Immature natural killer cell (primary cell): Measurements from ENCODE around the gene CYP19A1. TPM values are rescaled to one million over a fixed set of nuclear protein-coding genes. Genes with fewer than 3 reads are reported as not detected.
"Not testable (repeated sequence)": the region's sequence is repeated elsewhere in the genome, so short reads cannot be mapped to it uniquely, and the experiment has no call there.

Experiments used
- DNase-seq, 3 donors: peaks; one replicate each; pipeline ENCODE4 v3.0.0; 2022; ENCODE audit warnings: mixed read lengths in 1 of 3
- H3K27ac Mint-ChIP-seq, 6 donors: one replicate each; pipeline ENCODE4 v1.8.0; 2020; ENCODE audit warnings: mixed read lengths in 6 of 6, mild to moderate bottlenecking in 5 of 6, inconsistent platforms in 4 of 6, moderate library complexity in 3 of 6
- H3K27me3 Mint-ChIP-seq, 3 donors: one replicate each; pipeline ENCODE4 v1.8.0; 2020 to 2021; ENCODE audit warnings: low read depth in 3 of 3, mild to moderate bottlenecking in 3 of 3, mixed read lengths in 3 of 3, moderate library complexity in 3 of 3, inconsistent platforms in 1 of 3
- H3K36me3 Mint-ChIP-seq, 3 donors: one replicate each; pipeline ENCODE4 v1.8.0; 2020; ENCODE audit warnings: mixed read lengths in 3 of 3, inconsistent platforms in 2 of 3, mild to moderate bottlenecking in 2 of 3
- H3K4me1 Mint-ChIP-seq, 2 donors: one replicate each; pipeline ENCODE4 v1.8.0; 2020; ENCODE audit warnings: inconsistent platforms in 2 of 2, mild to moderate bottlenecking in 2 of 2, mixed read lengths in 2 of 2, moderate library complexity in 1 of 2
- H3K4me3 Mint-ChIP-seq, 5 donors: one replicate each; pipeline ENCODE4 v1.8.0; 2020; ENCODE audit warnings: mild to moderate bottlenecking in 5 of 5, mixed read lengths in 5 of 5, inconsistent platforms in 3 of 5, moderate library complexity in 3 of 5
- H3K9me3 Mint-ChIP-seq, 6 donors: one replicate each; pipeline ENCODE4 v1.8.0; 2020; ENCODE audit warnings: mild to moderate bottlenecking in 6 of 6, mixed read lengths in 6 of 6, inconsistent platforms in 4 of 6, moderate library complexity in 3 of 6
- polyA plus RNA-seq, 3 donors: library from polyadenylated mRNA; unstranded; fragments of 300-500 nt; fragmentation: Illumina TruSeq; gene quantifications; one replicate each; pipeline ENCODE4 v1.2.3, GENCODE V29; 2021

The CYP19A1 gene
- polyA plus RNA-seq, 3 donors from 2014 or later = not detected

GRCh38 chr15:51266656-51267050 is 71.7 kb downstream of the CYP19A1 start:
- no peaks in the 10 kb centered on the region for H3K4me1 Mint-ChIP-seq
- peak overlapping the region in 1 of 5 donors; percentile 6 for H3K4me3 Mint-ChIP-seq
- H3K27ac Mint-ChIP-seq = no peak overlapping the region
- H3K9me3 Mint-ChIP-seq = peaks cover 0 to 6% (median 0%) of the 10 kb centered on the region in 6 donors
- peaks cover 6 to 10% (median 10%) of the 10 kb centered on the region in 3 donors for H3K27me3 Mint-ChIP-seq
- H3K36me3 Mint-ChIP-seq = no peaks in the 10 kb centered on the region
- DNase-seq = no peak

- Mint-ChIP-seq H3K36me3 (no peaks in the 10 kb centered on the region), H3K27ac (no peak overlapping the region), H3K27me3 (peaks cover 6 to 13% (median 10%) of the 10 kb centered on the region in 3 donors), H3K4me3 (no peak overlapping the region), H3K9me3 (peaks cover 0 to 12% (median 0%) of the 10 kb centered on the region in 6 donors), H3K4me1 (no peaks in the 10 kb centered on the region)
- no peak for DNase-seq
These were observed 73.3 kb downstream of the CYP19A1 start for GRCh38 chr15:51265037-51265555.

GRCh38 chr15:51263726-51264125 is 74.7 kb downstream of the CYP19A1 start:
- DNase-seq = no peak
- peaks cover 2 to 10% (median 8%) of the 10 kb centered on the region in 3 donors for H3K27me3 Mint-ChIP-seq
- no peaks in the 10 kb centered on the region for H3K4me1 Mint-ChIP-seq
- no peaks in the 10 kb centered on the region for H3K36me3 Mint-ChIP-seq
- no peak overlapping the region for H3K27ac Mint-ChIP-seq
- peaks cover 0 to 6% (median 0%) of the 10 kb centered on the region in 6 donors for H3K9me3 Mint-ChIP-seq
- H3K4me3 Mint-ChIP-seq = no peak overlapping the region

GRCh38 chr15:51263116-51263515 is 75.3 kb downstream of the CYP19A1 start:
- H3K36me3 Mint-ChIP-seq = no peaks in the 10 kb centered on the region
- no peak overlapping the region for H3K4me3 Mint-ChIP-seq
- H3K27ac Mint-ChIP-seq = no peak overlapping the region
- H3K27me3 Mint-ChIP-seq = peaks cover under 1 to 9% (median 7%) of the 10 kb centered on the region in 3 donors
- DNase-seq = no peak
- peaks cover 0 to 6% (median 0%) of the 10 kb centered on the region in 6 donors for H3K9me3 Mint-ChIP-seq
- H3K4me1 Mint-ChIP-seq = no peaks in the 10 kb centered on the region

GRCh38 chr15:51262463-51262862 is 75.9 kb downstream of the CYP19A1 start:
- no peak overlapping the region for H3K4me3 Mint-ChIP-seq
- H3K27me3 Mint-ChIP-seq = peaks cover 0 to 7% (median 6%) of the 10 kb centered on the region in 3 donors
- H3K36me3 Mint-ChIP-seq = no peaks in the 10 kb centered on the region
- H3K9me3 Mint-ChIP-seq = peaks cover 0 to 6% (median 0%) of the 10 kb centered on the region in 6 donors
- no peak overlapping the region for H3K27ac Mint-ChIP-seq
- no peaks in the 10 kb centered on the region for H3K4me1 Mint-ChIP-seq
- DNase-seq = no peak

GRCh38 chr15:51261113-51261512 is 77.3 kb downstream of the CYP19A1 start:
- not testable (repeated sequence) for H3K4me1 Mint-ChIP-seq, H3K27ac Mint-ChIP-seq, DNase-seq, H3K27me3 Mint-ChIP-seq, H3K9me3 Mint-ChIP-seq, H3K36me3 Mint-ChIP-seq, H3K4me3 Mint-ChIP-seq

- no peaks in the 10 kb centered on the region for H3K36me3 Mint-ChIP-seq
- no peaks in the 10 kb centered on the region for H3K4me1 Mint-ChIP-seq
- peaks cover 0 to 6% (median 3%) of the 10 kb centered on the region in 3 donors for H3K27me3 Mint-ChIP-seq
- no peak overlapping the region for H3K4me3 Mint-ChIP-seq
- no peak for DNase-seq
- H3K27ac Mint-ChIP-seq = no peak overlapping the region
- peaks cover 0 to 6% (median 0%) of the 10 kb centered on the region in 6 donors for H3K9me3 Mint-ChIP-seq
These were observed 78.2 kb downstream of the CYP19A1 start for GRCh38 chr15:51260202-51260601.

GRCh38 chr15:51255533-51255932 is 82.9 kb downstream of the CYP19A1 start:
- no peaks in the 10 kb centered on the region for H3K4me1 Mint-ChIP-seq
- peaks cover 0 to 4% (median 2%) of the 10 kb centered on the region in 3 donors for H3K27me3 Mint-ChIP-seq
- H3K27ac Mint-ChIP-seq = no peak overlapping the region
- no peak overlapping the region for H3K4me3 Mint-ChIP-seq
- no peaks in the 10 kb centered on the region for H3K36me3 Mint-ChIP-seq
- no peak for DNase-seq
- H3K9me3 Mint-ChIP-seq = peaks cover 0 to 3% (median 0%) of the 10 kb centered on the region in 6 donors

- Mint-ChIP-seq H3K27me3 (peaks cover 0 to 5% (median 0%) of the 10 kb centered on the region in 3 donors), H3K4me1 (no peaks in the 10 kb centered on the region), H3K36me3 (no peaks in the 10 kb centered on the region), H3K4me3 (no peak overlapping the region), H3K27ac (no peak overlapping the region), H3K9me3 (peaks cover 0 to 6% (median 0%) of the 10 kb centered on the region in 6 donors)
- no peak for DNase-seq
These were observed 85.0 kb downstream of the CYP19A1 start for GRCh38 chr15:51253366-51253765.

GRCh38 chr15:51252671-51253070 is 85.7 kb downstream of the CYP19A1 start:
- H3K9me3 Mint-ChIP-seq = peaks cover 0 to 6% (median 0%) of the 10 kb centered on the region in 6 donors
- no peak overlapping the region for H3K27ac Mint-ChIP-seq
- no peaks in the 10 kb centered on the region for H3K4me1 Mint-ChIP-seq
- H3K36me3 Mint-ChIP-seq = no peaks in the 10 kb centered on the region
- no peak overlapping the region for H3K4me3 Mint-ChIP-seq
- peaks cover 0 to 5% (median 0%) of the 10 kb centered on the region in 3 donors for H3K27me3 Mint-ChIP-seq
- no peak for DNase-seq

- Mint-ChIP-seq H3K27ac (no peak overlapping the region), H3K27me3 (peaks cover 0 to 7% (median 2%) of the 10 kb centered on the region in 3 donors), H3K36me3 (no peaks in the 10 kb centered on the region), H3K9me3 (peaks cover 0 to 6% (median 0%) of the 10 kb centered on the region in 6 donors), H3K4me1 (no peaks in the 10 kb centered on the region), H3K4me3 (no peak overlapping the region)
- DNase-seq = no peak
These were observed 86.8 kb downstream of the CYP19A1 start for GRCh38 chr15:51251556-51251955.

- Mint-ChIP-seq H3K4me3 (no peak overlapping the region), H3K36me3 (no peaks in the 10 kb centered on the region), H3K27me3 (peaks cover 0 to 7% (median 2%) of the 10 kb centered on the region in 3 donors), H3K9me3 (peaks cover 0 to 6% (median 0%) of the 10 kb centered on the region in 6 donors), H3K27ac (no peak overlapping the region), H3K4me1 (no peaks in the 10 kb centered on the region)
- DNase-seq = no peak
These were observed 88.0 kb downstream of the CYP19A1 start for GRCh38 chr15:51250217-51251011.

- no peak overlapping the region for H3K27ac Mint-ChIP-seq
- no peaks in the 10 kb centered on the region for H3K36me3 Mint-ChIP-seq
- peaks cover 0 to 3% (median 0%) of the 10 kb centered on the region in 6 donors for H3K9me3 Mint-ChIP-seq
- no peaks in the 10 kb centered on the region for H3K4me1 Mint-ChIP-seq
- no peak for DNase-seq
- peaks cover 2 to 6% (median 3%) of the 10 kb centered on the region in 3 donors for H3K27me3 Mint-ChIP-seq
- no peak overlapping the region for H3K4me3 Mint-ChIP-seq
These were observed 92.8 kb downstream of the CYP19A1 start for GRCh38 chr15:51245628-51246027.

GRCh38 chr15:51244423-51244869 is 94.0 kb downstream of the CYP19A1 start:
- no peaks in the 10 kb centered on the region for H3K4me1 Mint-ChIP-seq
- H3K4me3 Mint-ChIP-seq = no peak overlapping the region
- DNase-seq = no peak
- peaks cover 2 to 7% (median 3%) of the 10 kb centered on the region in 3 donors for H3K27me3 Mint-ChIP-seq
- peaks cover 0 to 4% (median 0%) of the 10 kb centered on the region in 6 donors for H3K9me3 Mint-ChIP-seq
- H3K27ac Mint-ChIP-seq = no peak overlapping the region
- H3K36me3 Mint-ChIP-seq = no peaks in the 10 kb centered on the region
